GM18520 (cell line): ENCODE results near the gene CDK11A.
"Not testable (repeated sequence)": the region's sequence is repeated elsewhere in the genome, so short reads cannot be mapped to it uniquely, and the experiment has no call there.

Experiments
- ATAC-seq: cut with Tn5 transposase; IDR thresholded peaks from one replicate; pipeline ENCODE4 v1.9.1; 2021; ENCODE audit not compliant: unreplicated experiment

The CDK11A gene

GRCh38 chr1:1726088-1726487, 1.9 kb upstream of the CDK11A start:
- not testable (repeated sequence) for ATAC-seq

GRCh38 chr1:1721201-1721600, 3.0 kb downstream of the CDK11A start:
- ATAC-seq: no peak

- not testable (repeated sequence) for ATAC-seq
Observed at GRCh38 chr1:1715109-1715883, 8.9 kb downstream of the CDK11A start.

DNA sequence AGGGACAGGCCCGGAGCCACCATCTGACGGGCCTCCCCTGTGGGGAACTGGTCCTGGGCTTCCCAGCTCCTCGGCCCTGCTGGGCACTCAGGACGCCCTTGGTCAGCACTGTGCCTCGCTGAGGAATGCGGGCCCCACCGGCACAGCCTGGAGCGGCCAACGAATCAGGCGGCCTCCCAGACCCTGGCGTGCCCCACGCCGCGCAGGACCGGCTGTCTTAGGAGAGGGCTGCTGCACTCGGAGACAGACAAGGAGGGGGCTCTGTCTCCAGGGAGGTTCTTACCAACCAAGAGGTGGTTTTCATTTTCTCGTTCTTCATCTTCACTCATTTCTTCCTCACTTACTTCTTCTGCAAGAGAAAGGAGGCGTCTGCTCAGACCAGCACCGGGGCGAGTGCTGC, 16.3 kb downstream of the CDK11A start:
- not testable (repeated sequence) for ATAC-seq

DNA sequence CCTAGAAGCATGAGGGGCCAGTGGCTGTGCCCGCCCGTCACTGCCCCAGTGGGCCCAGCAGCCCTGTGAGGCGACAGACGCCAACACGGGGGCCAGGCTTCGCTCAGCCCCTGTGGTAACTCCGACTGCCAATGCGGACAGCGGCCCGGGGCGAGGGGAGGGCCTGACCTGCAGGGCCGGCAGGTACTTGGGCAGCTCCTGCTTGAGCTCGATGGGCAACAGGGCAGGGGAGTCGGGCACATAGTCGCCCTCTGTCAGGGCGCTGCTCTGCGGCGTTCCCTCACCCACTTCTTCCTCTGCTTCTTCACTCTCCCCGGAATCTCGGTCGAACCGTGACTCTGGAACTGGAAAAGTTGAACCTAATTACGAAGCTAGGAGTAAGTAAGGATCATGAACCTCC, 16.9 kb downstream of the CDK11A start:
- not testable (repeated sequence) for ATAC-seq

- ATAC-seq: not testable (repeated sequence)
Observed at GRCh38 chr1:1705623-1706022, 18.5 kb downstream of the CDK11A start.

GRCh38 chr1:1704284-1704957, 19.7 kb downstream of the CDK11A start:
- ATAC-seq: not testable (repeated sequence)

DNA sequence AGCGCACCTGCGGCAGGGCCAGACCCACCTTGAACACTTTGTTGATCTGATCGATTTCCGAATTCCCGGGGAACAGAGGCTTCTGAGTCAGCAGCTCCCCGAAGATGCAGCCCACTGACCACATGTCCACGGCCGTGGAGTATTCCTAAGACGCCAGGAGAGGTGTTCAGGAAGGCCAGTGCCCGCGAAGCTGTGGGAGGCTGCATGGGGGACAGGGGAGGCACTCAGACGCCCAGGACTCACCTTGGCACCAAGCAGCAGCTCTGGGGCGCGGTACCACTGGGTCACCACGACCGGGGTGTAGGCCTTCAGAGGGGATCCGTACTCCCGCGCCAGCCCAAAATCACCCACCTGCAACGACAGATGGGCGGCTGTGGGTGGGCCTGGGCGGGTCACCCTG, 20.4 kb downstream of the CDK11A start:
- ATAC-seq: no peak

GRCh38 chr1:1702506-1702905, 21.7 kb downstream of the CDK11A start:
- ATAC-seq: not testable (repeated sequence)

- not testable (repeated sequence) for ATAC-seq
Observed at GRCh38 chr1:1700557-1700956, 23.6 kb downstream of the CDK11A start.

GRCh38 chr1:1700067-1700466, 24.1 kb downstream of the CDK11A start:
- not testable (repeated sequence) for ATAC-seq

DNA sequence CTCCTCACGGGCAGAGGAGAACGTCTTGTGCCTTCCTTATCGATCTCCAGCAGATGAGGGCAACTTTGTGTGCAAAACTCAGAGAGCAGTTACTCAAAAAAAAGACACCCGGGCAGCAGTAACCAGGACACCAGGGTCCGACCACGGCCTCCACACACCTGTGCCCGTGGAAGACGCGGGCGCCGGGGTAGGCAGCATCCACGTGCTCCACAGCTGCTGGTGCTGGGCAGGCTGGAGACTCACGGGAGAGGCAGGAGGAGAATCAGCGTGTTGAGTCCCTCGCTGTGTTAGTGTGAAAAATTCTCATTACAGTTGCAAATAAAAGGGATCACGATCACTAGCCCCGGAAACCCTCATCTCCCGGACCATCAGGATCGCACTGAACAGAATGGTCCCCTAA, 25.1 kb downstream of the CDK11A start:
- not testable (repeated sequence) for ATAC-seq

DNA sequence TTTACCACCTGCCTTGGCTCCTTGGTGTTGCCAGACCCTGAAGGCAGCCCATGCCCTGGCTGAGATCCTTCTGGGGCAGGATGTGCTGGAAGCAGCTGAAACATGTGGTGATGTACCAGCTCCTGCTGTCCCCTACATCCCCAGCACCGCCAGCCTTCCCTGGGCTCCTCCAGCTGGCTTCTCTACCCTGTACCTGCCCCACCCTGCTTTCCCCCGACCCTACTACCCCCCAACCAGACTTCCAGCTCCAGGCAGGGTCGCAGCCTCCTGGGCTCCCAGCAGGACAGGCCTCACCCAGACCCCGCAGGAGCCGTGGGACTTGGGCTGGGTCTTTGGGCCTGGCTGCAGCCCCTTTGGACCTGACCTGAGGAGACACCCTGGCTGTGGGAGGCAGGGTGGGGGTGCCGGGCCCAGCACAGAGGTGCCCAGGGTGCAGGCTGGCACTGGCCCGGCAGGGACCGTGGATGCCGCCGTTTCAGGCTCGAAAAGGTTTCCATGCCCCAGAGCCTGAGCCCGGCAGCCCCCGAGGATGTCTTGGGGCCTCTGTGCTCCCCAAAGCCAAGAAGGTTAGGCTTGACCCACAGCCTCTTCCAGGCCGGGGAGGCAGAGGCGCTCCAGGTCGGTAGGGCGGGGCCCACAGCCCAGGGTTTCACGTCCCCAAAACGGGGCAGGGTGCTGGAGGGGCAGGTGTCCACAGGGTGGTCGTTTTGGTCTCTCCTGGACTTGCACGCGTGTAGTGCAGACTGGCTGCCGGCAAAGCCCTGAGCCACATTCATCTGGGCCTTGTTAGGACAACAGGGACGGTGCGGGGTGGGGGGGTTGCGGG, 26.6 kb downstream of the CDK11A start:
- not testable (repeated sequence) for ATAC-seq

DNA sequence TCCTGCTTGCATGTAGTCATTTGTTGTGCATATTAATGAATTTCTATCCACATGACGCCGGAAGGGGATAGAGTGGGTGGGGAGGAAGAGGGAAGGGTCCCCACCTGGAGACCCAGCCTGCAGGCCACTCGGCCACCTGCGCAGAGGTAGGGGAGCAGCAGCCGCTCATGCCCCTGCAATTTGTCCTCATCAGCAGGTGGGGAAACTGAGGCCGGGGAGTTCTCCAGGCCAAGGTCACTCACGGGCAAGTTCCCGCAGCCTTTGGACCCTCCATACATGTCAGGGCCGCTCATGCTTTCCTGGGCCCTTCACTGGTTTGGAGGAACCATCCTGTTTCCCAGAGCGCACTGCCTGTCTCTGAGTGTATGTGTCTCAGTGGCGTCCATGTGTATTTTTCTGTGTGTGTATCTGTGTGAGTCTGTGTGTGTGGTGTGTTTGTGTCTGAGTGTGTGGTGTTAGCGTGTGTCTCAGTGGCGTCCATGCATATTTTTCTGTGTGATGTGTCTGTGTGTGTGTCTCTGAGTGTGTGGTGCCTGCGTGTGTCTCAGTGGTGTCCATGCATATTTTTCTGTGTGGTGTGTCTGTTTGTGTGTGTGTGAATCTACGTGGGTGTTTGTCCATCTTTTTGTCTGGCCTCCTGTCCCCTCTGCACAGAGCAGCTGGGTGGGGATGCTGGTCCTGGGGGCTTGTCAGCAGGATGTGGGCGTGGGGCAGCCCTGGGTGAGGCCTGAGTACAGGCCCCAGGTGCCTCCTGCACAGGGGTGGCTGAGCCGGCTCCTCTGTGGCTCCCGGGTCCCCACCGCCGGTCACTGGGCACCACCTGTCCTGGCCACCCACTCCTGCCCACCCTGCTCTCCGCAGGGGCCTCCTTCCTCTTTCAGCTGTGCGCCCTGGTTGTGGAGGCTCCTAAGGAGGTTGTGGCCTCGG, 27.5 kb downstream of the CDK11A start:
- ATAC-seq: not testable (repeated sequence)

GRCh38 chr1:1692714-1693647, 31.2 kb downstream of the CDK11A start, which contains the start of gene SLC35E2B:
TSS of gene SLC35E2B (minus strand) at chr1:1692795. CDS start at chr1:1676699, 16,096 bp downstream.
- ATAC-seq: peak; percentile 64

DNA sequence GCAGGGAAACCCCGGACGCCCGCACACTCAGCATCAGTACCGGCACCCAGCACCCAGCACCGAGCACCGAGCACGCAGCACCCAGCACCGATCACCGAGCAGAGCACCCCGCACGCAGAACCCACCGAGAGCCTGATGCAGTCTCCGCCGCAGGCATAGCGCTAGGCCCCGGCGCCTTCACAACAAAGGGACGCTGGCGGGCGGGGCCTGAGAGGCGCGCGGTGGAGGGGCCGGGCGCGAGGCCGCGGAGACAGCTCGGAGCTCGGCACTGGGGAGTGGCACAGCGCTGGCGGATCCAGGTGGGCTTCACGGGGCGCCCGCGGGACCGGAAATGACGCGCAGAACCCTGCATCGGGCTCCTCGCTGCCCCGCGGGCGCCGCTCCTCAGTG, 31.8 kb downstream of the CDK11A start:
- ATAC-seq: not testable (repeated sequence)

- not testable (repeated sequence) for ATAC-seq
Observed at GRCh38 chr1:1691443-1691842, 32.7 kb downstream of the CDK11A start.

GRCh38 chr1:1689526-1689925, 34.6 kb downstream of the CDK11A start:
- not testable (repeated sequence) for ATAC-seq

- no peak for ATAC-seq
Observed at GRCh38 chr1:1687846-1688245, 36.3 kb downstream of the CDK11A start.
